DOHH2 (cell line): ENCODE data around the gene EGLN2.

Experiments
- H3F3A ChIP-seq: fragments of 200-600 bp; sonication (generic), shearing (Covaris generic); 2 replicates; pipeline ENCODE4 v1.6.0; 2016; ENCODE audit warnings: antibody characterized with exemption, mild to moderate bottlenecking; ENCODE audit not compliant: control insufficient read depth, insufficient read depth
- H3K27ac ChIP-seq: fragments of 200-600 bp; sonication (generic); 2 replicates; pipeline ENCODE4 v1.5.1; 2014; ENCODE audit warnings: low read depth, mild to moderate bottlenecking, low read length, moderate library complexity
- H3K27me3 ChIP-seq: fragments of 200-600 bp; sonication (generic); 2 replicates; pipeline ENCODE4 v1.6.1; 2014; ENCODE audit warnings: mild to moderate bottlenecking, low read length, mixed read lengths; ENCODE audit not compliant: control insufficient read depth
- H3K36me3 ChIP-seq: fragments of 200-600 bp; sonication (generic); 2 replicates; pipeline ENCODE4 v1.6.1; 2014; ENCODE audit warnings: mild to moderate bottlenecking, low read length, moderate library complexity, mixed read lengths; ENCODE audit not compliant: control insufficient read depth
- H3K4me1 ChIP-seq: fragments of 200-600 bp; sonication (generic); 2 replicates; pipeline ENCODE4 v1.6.1; 2014; ENCODE audit warnings: mild to moderate bottlenecking, low read length, mixed read lengths; ENCODE audit not compliant: control insufficient read depth
- H3K4me2 ChIP-seq: fragments of 200-600 bp; sonication (generic); 2 replicates; pipeline ENCODE4 v1.6.0; 2014; ENCODE audit warnings: mild to moderate bottlenecking, low read length, moderate library complexity
- H3K4me3 ChIP-seq: fragments of 200-600 bp; sonication (generic); 2 replicates; pipeline ENCODE4 v1.5.1; 2014; ENCODE audit warnings: mild to moderate bottlenecking, low read length, mixed read lengths
- H3K79me2 ChIP-seq: fragments of 200-600 bp; sonication (generic); 2 replicates; pipeline ENCODE4 v1.6.1; 2014; ENCODE audit warnings: mild to moderate bottlenecking, low read length, mixed read lengths; ENCODE audit not compliant: control insufficient read depth
- H3K9me2 ChIP-seq: fragments of 200-600 bp; sonication (generic); replicated peaks from 2 replicates; pipeline ENCODE4 v1.6.1; 2014; ENCODE audit warnings: mild to moderate bottlenecking, low read length, mixed read lengths; ENCODE audit not compliant: control insufficient read depth
- H3K9me3 ChIP-seq: fragments of 200-600 bp; sonication (generic); 2 replicates; pipeline ENCODE4 v1.6.1; 2014; ENCODE audit warnings: antibody characterized with exemption, low read length, mixed read lengths; ENCODE audit not compliant: control insufficient read depth, insufficient read depth
- H4K20me1 ChIP-seq: fragments of 200-600 bp; sonication (generic); 2 replicates; pipeline ENCODE4 v1.6.0; 2014; ENCODE audit warnings: low read depth, mild to moderate bottlenecking, antibody characterized with exemption, low read length, moderate library complexity; ENCODE audit not compliant: control insufficient read depth, insufficient read depth
- CTCF ChIP-seq: fragments of 200-600 bp; sonication (generic); IDR thresholded peaks from one replicate; pipeline ENCODE4 v1.5.1; 2014; ENCODE audit warnings: antibody characterized with exemption, mild to moderate bottlenecking, low read depth, low read length; ENCODE audit not compliant: poor library complexity, severe bottlenecking
- EZH2phosphoT487 ChIP-seq: fragments of 200-600 bp; sonication (generic); IDR thresholded peaks from 2 replicates; pipeline ENCODE4 v1.6.1; 2017; ENCODE audit warnings: borderline replicate concordance, mild to moderate bottlenecking, antibody characterized with exemption, low read length, moderate library complexity, mixed read lengths

EGLN2 gene

GRCh38 chr19:40752257-40752781, 46.7 kb upstream of the EGLN2 start:
- H4K20me1 ChIP-seq: peaks cover 33% of the 10 kb centered on the region
- peaks cover 62% of the 10 kb centered on the region for H3K4me1 ChIP-seq
- H3K36me3 ChIP-seq: peaks cover 66% of the 10 kb centered on the region

GRCh38 chr19:40754611-40755247, 44.3 kb upstream of the EGLN2 start:
- no peak for TF ChIP-seq CTCF
- TF ChIP-seq EZH2phosphoT487: no peak
- Histone ChIP-seq H3K36me3 (peaks cover 81% of the 10 kb centered on the region), H3K4me3 (peak overlapping the region; percentile 63), H3K9me3 (no peaks in the 10 kb centered on the region), H3K79me2 (peaks cover 87% of the 10 kb centered on the region), H3K27ac (0 out of 2 replicates have a peak overlapping the region, but pooled peaks have one; percentile 10), H3F3A (peaks cover 2% of the 10 kb centered on the region; the same call in 1 of the 2 replicates), H4K20me1 (peaks cover 33% of the 10 kb centered on the region), H3K4me2 (peak overlapping the region; percentile 70), H3K27me3 (no peaks in the 10 kb centered on the region), H3K4me1 (peaks cover 42% of the 10 kb centered on the region), H3K9me2 (no peaks in the 10 kb centered on the region)

More at GRCh38 chr19:40752257-40752781, 46.7 kb upstream of the EGLN2 start:
- no peak for TF ChIP-seq CTCF
- no peak for TF ChIP-seq EZH2phosphoT487
- Histone ChIP-seq H3K27me3 (no peaks in the 10 kb centered on the region), H3K4me3 (peak overlapping the region; percentile 85), H3K9me2 (no peaks in the 10 kb centered on the region), H3F3A (no peaks in the 10 kb centered on the region), H3K4me2 (peak overlapping the region; percentile 75), H3K9me3 (no peaks in the 10 kb centered on the region), H3K27ac (peak overlapping the region; percentile 78), H3K79me2 (peaks cover 88% of the 10 kb centered on the region)

GRCh38 chr19:40755248-40755624, 43.8 kb upstream of the EGLN2 start:
- H3K79me2 ChIP-seq: peaks cover 86% of the 10 kb centered on the region
- TF ChIP-seq EZH2phosphoT487 (no peak), CTCF (no peak)
- peak overlapping the region; percentile 70 for H3K4me2 ChIP-seq
- peak overlapping the region; percentile 24; the same call in 1 of the 2 replicates for H3K4me3 ChIP-seq
- H3K27ac ChIP-seq: no peak overlapping the region
- H4K20me1 ChIP-seq: peaks cover 33% of the 10 kb centered on the region
- peaks cover 40% of the 10 kb centered on the region for H3K4me1 ChIP-seq
- peaks cover 80% of the 10 kb centered on the region for H3K36me3 ChIP-seq
- H3K27me3 ChIP-seq: no peaks in the 10 kb centered on the region
- H3K9me2 ChIP-seq: no peaks in the 10 kb centered on the region
- H3F3A ChIP-seq: peaks cover 2% of the 10 kb centered on the region; the same call in 1 of the 2 replicates
- no peaks in the 10 kb centered on the region for H3K9me3 ChIP-seq
